Measurements from ENCODE around the gene CENPV. TPM values are rescaled to one million over a fixed set of nuclear protein-coding genes. Genes with fewer than 3 reads are reported as not detected.

The CENPV gene
- total RNA-seq, 1 donor from 2014 or later, result 24.0 TPM

GRCh38 chr17:16306211-16306610 lies 47.1 kb downstream of the CENPV start:
- DNase-seq (no peak), ATAC-seq (ENCODE audit: low read depth) (no peak)
- no peaks in the 10 kb centered on the region for H3K27me3 Mint-ChIP-seq
- no peak overlapping the region for H3K27ac Mint-ChIP-seq
- H3K36me3 Mint-ChIP-seq (ENCODE audit: low read depth), result peaks cover 33% of the 10 kb centered on the region
- POLR2A ChIA-PET, result interaction anchor here (0.6 kb wide), 1 partner anchor 43 kb away, joined by 3 read pairs; no protein-coding TSS in a partner anchor
- peaks cover 4% of the 10 kb centered on the region for H3K4me1 Mint-ChIP-seq
- CTCF ChIA-PET, result interaction anchor here (2.3 kb wide), 1 partner anchor 12 kb away, joined by 6 read pairs; no protein-coding TSS in a partner anchor
- H3K4me3 Mint-ChIP-seq, result no peak overlapping the region
- TF ChIP-seq, protein P1, sequence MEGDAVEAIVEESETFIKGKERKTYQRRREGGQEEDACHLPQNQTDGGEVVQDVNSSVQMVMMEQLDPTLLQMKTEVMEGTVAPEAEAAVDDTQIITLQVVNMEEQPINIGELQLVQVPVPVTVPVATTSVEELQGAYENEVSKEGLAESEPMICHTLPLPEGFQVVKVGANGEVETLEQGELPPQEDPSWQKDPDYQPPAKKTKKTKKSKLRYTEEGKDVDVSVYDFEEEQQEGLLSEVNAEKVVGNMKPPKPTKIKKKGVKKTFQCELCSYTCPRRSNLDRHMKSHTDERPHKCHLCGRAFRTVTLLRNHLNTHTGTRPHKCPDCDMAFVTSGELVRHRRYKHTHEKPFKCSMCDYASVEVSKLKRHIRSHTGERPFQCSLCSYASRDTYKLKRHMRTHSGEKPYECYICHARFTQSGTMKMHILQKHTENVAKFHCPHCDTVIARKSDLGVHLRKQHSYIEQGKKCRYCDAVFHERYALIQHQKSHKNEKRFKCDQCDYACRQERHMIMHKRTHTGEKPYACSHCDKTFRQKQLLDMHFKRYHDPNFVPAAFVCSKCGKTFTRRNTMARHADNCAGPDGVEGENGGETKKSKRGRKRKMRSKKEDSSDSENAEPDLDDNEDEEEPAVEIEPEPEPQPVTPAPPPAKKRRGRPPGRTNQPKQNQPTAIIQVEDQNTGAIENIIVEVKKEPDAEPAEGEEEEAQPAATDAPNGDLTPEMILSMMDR (IDR thresholded peaks at IDR 0.05), result no peak
- intact Hi-C loops (cut with micrococcal nuclease), result no loop called here
- no peaks in the 10 kb centered on the region for H3K9me3 Mint-ChIP-seq

DNA sequence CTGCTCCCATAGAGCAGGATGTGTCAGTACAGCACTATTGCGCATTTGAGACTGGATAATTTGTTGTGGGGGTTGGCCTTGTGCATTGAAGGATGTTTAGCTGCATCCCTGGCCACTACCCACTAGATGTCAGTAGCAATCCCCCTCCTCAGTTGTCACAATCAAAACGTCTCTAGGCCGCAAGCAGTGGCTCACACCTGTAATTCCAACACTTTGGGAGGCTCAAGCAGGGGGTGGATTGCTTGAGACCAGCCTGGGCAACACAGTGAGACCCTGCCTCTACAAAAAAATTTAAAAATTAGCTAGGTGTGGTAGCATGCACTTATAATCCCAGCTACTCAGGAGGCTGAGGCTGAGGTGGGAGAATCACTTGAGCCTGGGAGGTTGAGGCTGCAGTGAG lies 48.4 kb downstream of the CENPV start:
- H3K4me1 Mint-ChIP-seq, result peaks cover 4% of the 10 kb centered on the region
- H3K36me3 Mint-ChIP-seq (ENCODE audit: low read depth), result peaks cover 30% of the 10 kb centered on the region
- TF ChIP-seq, protein P1 (IDR thresholded peaks at IDR 0.05), result no peak
- H3K9me3 Mint-ChIP-seq, result no peaks in the 10 kb centered on the region
- POLR2A ChIA-PET, result interaction anchor here (1.0 kb wide), 1 partner anchor 18 kb away, joined by 3 read pairs; no protein-coding TSS in a partner anchor
- no peak overlapping the region for H3K4me3 Mint-ChIP-seq
- CTCF ChIA-PET, result interaction anchor here (0.9 to 2.3 kb wide), 3 partner anchors 11 to 59 kb away, joined by 3 to 10 read pairs (median 6); no protein-coding TSS in a partner anchor
- peak; percentile 64 for ATAC-seq (ENCODE audit: low read depth)
- no peak overlapping the region for H3K27ac Mint-ChIP-seq
- DNase-seq, result no peak
- H3K27me3 Mint-ChIP-seq, result no peaks in the 10 kb centered on the region
- intact Hi-C loops (cut with micrococcal nuclease), result loop anchor here (1.0 kb wide), 1 partner anchor 216 kb away; no protein-coding TSS in a partner anchor

DNA sequence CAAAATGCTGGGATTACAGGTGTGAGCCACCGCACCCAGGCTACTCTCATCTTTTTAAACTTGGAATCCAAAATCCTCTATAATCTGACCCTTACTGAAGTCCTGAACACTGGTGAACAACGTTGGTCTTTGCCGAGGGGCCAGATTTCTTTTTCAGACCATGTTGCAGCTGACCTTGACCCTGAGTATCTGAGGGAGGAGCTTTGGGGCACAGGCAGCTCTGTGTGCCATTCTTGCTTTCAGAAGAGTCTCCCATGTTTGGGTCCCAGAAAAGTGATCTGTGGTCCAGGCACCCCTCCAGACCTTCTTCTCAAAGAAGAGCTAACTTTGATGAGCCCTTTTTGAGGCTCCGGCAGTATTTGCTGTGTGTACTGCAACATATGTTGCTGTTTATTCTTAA lies 50.4 kb downstream of the CENPV start:
- CTCF ChIA-PET, result interaction anchor here (0.6 kb wide), 1 partner anchor 27 kb away, joined by 3 read pairs; no protein-coding TSS in a partner anchor
- no peak for ATAC-seq (ENCODE audit: low read depth)
- H3K27me3 Mint-ChIP-seq, result no peaks in the 10 kb centered on the region
- H3K4me1 Mint-ChIP-seq, result peaks cover 4% of the 10 kb centered on the region
- no peak overlapping the region for H3K27ac Mint-ChIP-seq
- intact Hi-C loops (cut with micrococcal nuclease), result no loop called here
- peaks cover 30% of the 10 kb centered on the region for H3K36me3 Mint-ChIP-seq (ENCODE audit: low read depth)
- POLR2A ChIA-PET, result interaction anchor here (1.7 kb wide), 1 partner anchor 14 kb away, joined by 6 read pairs; no protein-coding TSS in a partner anchor
- H3K4me3 Mint-ChIP-seq, result no peak overlapping the region
- TF ChIP-seq, protein P1 (IDR thresholded peaks at IDR 0.05), result no peak
- no peak for DNase-seq
- H3K9me3 Mint-ChIP-seq, result no peaks in the 10 kb centered on the region

GRCh38 chr17:16301963-16302855 lies 51.1 kb downstream of the CENPV start:
- Mint-ChIP-seq H3K27ac (no peak overlapping the region), H3K9me3 (no peaks in the 10 kb centered on the region), H3K27me3 (no peaks in the 10 kb centered on the region), H3K4me1 (peaks cover 4% of the 10 kb centered on the region), H3K36me3 (ENCODE audit: low read depth) (peaks cover 28% of the 10 kb centered on the region), H3K4me3 (no peak overlapping the region)
- no peak for DNase-seq
- ATAC-seq (ENCODE audit: low read depth), result no peak
- ChIA-PET POLR2A (interaction anchor here (1.7 kb wide), 1 partner anchor 13 kb away, joined by 6 read pairs; no protein-coding TSS in a partner anchor), CTCF (no interaction called here)
- intact Hi-C loops (cut with micrococcal nuclease), result no loop called here
- TF ChIP-seq, protein P1 (IDR thresholded peaks at IDR 0.05), result no peak

DNA sequence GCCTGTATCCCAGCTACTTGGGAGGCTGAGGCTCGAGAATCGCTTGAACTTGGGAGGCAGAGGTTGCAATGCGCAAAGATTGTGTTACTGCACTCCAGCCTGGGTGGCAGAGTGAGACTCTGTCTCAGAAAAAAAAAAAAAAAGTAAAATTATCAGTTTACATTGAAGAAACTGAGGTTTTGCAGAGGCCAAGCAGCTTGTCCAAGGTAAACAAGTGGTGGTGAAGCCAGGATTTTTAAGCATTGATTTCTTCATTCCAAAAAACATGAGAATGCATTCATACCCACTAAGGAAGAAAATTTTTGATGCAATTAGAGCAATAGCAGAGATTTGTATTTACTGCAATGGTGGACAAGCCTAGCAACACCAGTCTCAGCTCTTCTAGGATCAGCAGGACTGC lies 52.7 kb downstream of the CENPV start:
- H3K4me3 Mint-ChIP-seq, result no peak overlapping the region
- ChIA-PET CTCF (no interaction called here), POLR2A (interaction anchor here (0.8 kb wide), 2 partner anchors 12 to 84 kb away, joined by 3 to 4 read pairs; partner anchors contain the start of gene PIGL)
- peaks cover 4% of the 10 kb centered on the region for H3K4me1 Mint-ChIP-seq
- H3K27ac Mint-ChIP-seq, result no peak overlapping the region
- TF ChIP-seq, protein P1 (IDR thresholded peaks at IDR 0.05), result no peak
- ATAC-seq (ENCODE audit: low read depth) (no peak), DNase-seq (no peak)
- peaks cover 25% of the 10 kb centered on the region for H3K36me3 Mint-ChIP-seq (ENCODE audit: low read depth)
- intact Hi-C loops (cut with micrococcal nuclease), result no loop called here
- no peaks in the 10 kb centered on the region for H3K27me3 Mint-ChIP-seq
- no peaks in the 10 kb centered on the region for H3K9me3 Mint-ChIP-seq
